GM12864 (cell line): Measurements from ENCODE around the gene NPIPB8.
"Not testable (repeated sequence)": the region's sequence is repeated elsewhere in the genome, so short reads cannot be mapped to it uniquely, and the experiment has no call there.

ENCODE experiments used
- DNase-seq: peaks from one replicate; pipeline ENCODE4 v3.0.0-alpha.2; 2011; ENCODE audit warnings: low read depth
- H3K4me3 ChIP-seq: 2 replicates; pipeline ENCODE4 v1.5.1; 2011; ENCODE audit warnings: mild to moderate bottlenecking, low read depth, low read length, control low read depth
- CTCF ChIP-seq: IDR thresholded peaks from 2 replicates; pipeline ENCODE4 v1.5.1; 2011; ENCODE audit warnings: low read depth, mild to moderate bottlenecking, moderate library complexity, low read length, control low read depth, inconsistent platforms; ENCODE audit errors: missing control alignments

NPIPB8 gene

DNA sequence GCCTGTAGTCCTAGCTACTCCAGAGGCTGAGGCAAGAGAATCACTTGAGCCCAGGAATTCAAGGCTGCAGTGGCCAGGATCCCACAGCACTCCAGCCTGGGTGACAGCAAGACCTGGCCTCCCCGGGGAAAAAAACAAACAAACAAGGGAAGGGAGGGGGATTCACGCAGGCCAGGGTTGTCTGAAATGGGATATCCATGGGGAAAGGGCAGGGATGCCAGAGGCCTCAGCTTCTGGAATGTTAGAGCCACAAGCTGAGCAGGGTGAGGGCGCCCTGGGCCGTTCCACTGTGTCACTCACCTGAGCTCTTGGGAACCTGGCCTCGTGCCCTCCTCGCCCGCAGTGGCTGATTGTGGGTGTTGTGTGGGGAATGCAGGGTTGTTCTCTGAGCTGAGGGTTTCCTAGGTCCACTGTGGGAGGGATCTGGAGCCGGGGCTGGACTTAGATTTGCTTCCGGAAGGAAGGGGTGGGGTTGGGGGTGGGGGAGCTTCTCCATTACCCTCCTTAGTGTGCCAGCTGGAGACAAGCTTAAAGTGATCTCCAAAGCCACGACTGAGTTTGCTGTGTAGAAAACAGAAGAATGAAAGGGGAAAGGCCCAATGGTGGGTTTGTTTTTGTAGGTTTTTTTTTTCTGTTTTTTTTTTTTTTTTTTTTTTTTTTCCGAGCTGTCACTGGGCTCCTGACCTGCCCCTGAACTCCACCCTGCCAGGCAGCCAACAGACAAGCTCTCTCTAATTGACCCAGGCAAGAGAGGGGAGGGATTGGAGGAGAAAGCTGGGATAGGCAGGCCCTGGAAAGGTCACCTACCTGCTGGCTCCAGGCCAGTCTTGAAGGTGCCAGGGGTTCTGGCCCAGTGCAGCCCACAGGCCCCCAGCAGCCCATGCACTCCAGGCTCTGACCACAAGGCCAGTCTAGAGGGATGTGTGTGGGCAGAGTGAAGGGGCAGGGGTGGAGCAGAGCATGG, 28.0 kb upstream of the NPIPB8 start, which contains the start of gene SULT1A1:
TSS of gene SULT1A1 (minus strand) at position 414 of the 964 bp plus-strand sequence. CDS start 1,189 bp downstream, outside the sequence.
- no peak within 1 kb of the TSS for H3K4me3 ChIP-seq
- no peak for TF ChIP-seq CTCF

DNA sequence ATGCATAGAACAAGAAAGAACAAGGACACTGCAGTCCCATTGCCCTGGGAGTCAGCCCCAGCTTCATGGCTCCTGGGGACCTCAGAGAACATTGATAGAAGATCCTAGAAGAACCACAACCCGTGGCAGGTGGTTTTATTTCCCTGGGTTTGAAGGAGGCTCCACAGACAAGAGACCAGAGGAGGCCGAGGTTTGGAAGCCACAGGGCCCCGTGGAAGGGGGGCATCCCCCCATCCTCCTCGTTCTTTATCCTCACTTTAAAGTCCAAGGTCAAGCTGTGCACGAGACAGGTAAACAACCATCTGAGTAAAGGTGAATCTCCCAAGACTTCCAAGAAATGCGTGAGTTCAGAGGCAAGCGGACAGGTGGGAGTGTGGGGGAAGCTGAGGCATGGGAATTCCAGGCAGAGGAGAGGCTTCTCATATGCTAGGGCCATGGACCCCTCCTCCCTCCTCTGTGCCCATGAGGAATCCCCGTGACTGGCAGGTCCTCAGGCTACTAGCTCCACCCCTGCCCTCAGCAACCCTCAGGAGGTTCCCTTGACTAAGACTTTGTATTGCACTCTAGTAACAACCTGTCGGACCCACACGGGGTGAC, 27.2 kb upstream of the NPIPB8 start:
- DNase-seq, result no peak
- TF ChIP-seq CTCF, result no peak
- H3K4me3 ChIP-seq, result no peak overlapping the region

More for the DNA sequence above, 28.0 kb upstream of the NPIPB8 start, which contains the start of gene SULT1A1:
- no peak for DNase-seq

GRCh38 chr16:28612359-28613280, 25.2 kb upstream of the NPIPB8 start:
- H3K4me3 ChIP-seq, DNase-seq: not testable (repeated sequence)

- not testable (repeated sequence) for DNase-seq, H3K4me3 ChIP-seq
These were observed 24.0 kb upstream of the NPIPB8 start for GRCh38 chr16:28613912-28614311.

- H3K4me3 ChIP-seq, DNase-seq: not testable (repeated sequence)
These were observed 23.3 kb upstream of the NPIPB8 start for GRCh38 chr16:28614561-28614960.

DNA sequence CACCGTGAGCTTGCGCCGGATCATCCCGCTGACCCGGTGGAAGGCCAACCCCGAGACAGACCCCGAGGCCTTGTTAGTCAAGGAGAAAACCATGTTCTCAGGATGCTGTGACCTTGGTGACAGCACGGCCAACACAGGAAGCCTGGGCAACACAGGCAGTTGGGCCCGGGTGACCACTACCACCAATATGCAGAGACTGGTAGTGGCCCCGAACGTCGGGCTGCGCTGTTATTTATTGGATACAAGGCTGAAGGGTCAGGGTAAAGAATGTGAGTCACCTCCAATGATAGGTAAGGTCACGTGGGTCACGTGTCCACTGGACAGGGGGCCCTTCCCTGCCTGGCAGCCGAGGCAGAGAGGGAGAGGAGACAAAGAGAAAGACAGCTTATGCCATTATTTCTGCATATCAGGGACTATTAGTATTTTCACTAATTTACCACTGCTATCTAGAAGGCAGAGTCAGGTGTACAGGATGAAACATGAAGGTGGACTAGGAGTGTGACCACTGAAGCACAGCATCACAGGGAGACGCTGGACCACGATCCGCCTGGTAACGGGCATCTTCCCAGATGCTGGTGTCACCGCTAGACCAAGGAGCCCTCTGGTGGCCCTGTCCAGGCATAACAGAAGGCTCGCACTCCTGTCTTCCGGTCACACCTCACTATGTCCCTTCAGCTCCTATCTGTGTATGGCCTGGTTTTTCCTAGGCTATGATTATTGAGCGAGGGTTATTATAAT, 22.2 kb upstream of the NPIPB8 start:
- not testable (repeated sequence) for DNase-seq, H3K4me3 ChIP-seq
- peak; percentile 67 for TF ChIP-seq CTCF

GRCh38 chr16:28616224-28616577, 21.7 kb upstream of the NPIPB8 start:
- not testable (repeated sequence) for DNase-seq, H3K4me3 ChIP-seq

GRCh38 chr16:28616636-28617035, 21.2 kb upstream of the NPIPB8 start:
- H3K4me3 ChIP-seq, result no peak overlapping the region
- no peak for DNase-seq
- no peak for TF ChIP-seq CTCF
